ENCODE data around the gene VTN.

VTN gene

GRCh38 chr17:28368306-28368831, 1.7 kb downstream of the VTN start:
- Histone ChIP-seq H3K27me3 (ENCODE audit: low read length) (no peaks in the 10 kb centered on the region), H3K79me2 (ENCODE audit: insufficient read depth, low read length) (no peaks in the 10 kb centered on the region), H3K36me3 (ENCODE audit: low read length) (no peaks in the 10 kb centered on the region), H3K4me2 (ENCODE audit: low read depth, low read length, poor library complexity, severe bottlenecking) (no peak overlapping the region), H3K4me3 (ENCODE audit: insufficient read depth, low read length, poor library complexity, severe bottlenecking) (no peak overlapping the region), H4K20me1 (ENCODE audit: low read depth, low read length) (no peaks in the 10 kb centered on the region), H3F3A (ENCODE audit: insufficient read depth) (peaks cover 14% of the 10 kb centered on the region), H3K9me2 (replicated peaks; ENCODE audit: insufficient read depth, low read length) (no peaks in the 10 kb centered on the region), H3K9me3 (ENCODE audit: insufficient read depth, low read length) (no peaks in the 10 kb centered on the region), H3K9ac (ENCODE audit: low read length) (no peak overlapping the region), H3K27ac (ENCODE audit: low read depth, low read length) (no peak overlapping the region), H2AFZ (ENCODE audit: low read depth, low read length, severe bottlenecking) (no peak overlapping the region)
- TF ChIP-seq, protein P1, sequence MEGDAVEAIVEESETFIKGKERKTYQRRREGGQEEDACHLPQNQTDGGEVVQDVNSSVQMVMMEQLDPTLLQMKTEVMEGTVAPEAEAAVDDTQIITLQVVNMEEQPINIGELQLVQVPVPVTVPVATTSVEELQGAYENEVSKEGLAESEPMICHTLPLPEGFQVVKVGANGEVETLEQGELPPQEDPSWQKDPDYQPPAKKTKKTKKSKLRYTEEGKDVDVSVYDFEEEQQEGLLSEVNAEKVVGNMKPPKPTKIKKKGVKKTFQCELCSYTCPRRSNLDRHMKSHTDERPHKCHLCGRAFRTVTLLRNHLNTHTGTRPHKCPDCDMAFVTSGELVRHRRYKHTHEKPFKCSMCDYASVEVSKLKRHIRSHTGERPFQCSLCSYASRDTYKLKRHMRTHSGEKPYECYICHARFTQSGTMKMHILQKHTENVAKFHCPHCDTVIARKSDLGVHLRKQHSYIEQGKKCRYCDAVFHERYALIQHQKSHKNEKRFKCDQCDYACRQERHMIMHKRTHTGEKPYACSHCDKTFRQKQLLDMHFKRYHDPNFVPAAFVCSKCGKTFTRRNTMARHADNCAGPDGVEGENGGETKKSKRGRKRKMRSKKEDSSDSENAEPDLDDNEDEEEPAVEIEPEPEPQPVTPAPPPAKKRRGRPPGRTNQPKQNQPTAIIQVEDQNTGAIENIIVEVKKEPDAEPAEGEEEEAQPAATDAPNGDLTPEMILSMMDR (IDR thresholded peaks at IDR 0.05; ENCODE audit: insufficient read depth, low read length, poor library complexity, severe bottlenecking): no peak
- no peak for TF ChIP-seq EZH2phosphoT487 (conservative IDR thresholded peaks at IDR 0.05; ENCODE audit: low read length)

GRCh38 chr17:28367641-28368305, 2.3 kb downstream of the VTN start:
- H3K36me3 ChIP-seq (ENCODE audit: low read length): no peaks in the 10 kb centered on the region
- no peaks in the 10 kb centered on the region for H4K20me1 ChIP-seq (ENCODE audit: low read depth, low read length)
- H3K9ac ChIP-seq (ENCODE audit: low read length): no peak overlapping the region
- no peak overlapping the region for H3K4me2 ChIP-seq (ENCODE audit: low read depth, low read length, poor library complexity, severe bottlenecking)
- no peaks in the 10 kb centered on the region for H3K79me2 ChIP-seq (ENCODE audit: insufficient read depth, low read length)
- peaks cover 14% of the 10 kb centered on the region for H3F3A ChIP-seq (ENCODE audit: insufficient read depth)
- no peaks in the 10 kb centered on the region for H3K9me3 ChIP-seq (ENCODE audit: insufficient read depth, low read length)
- H3K4me3 ChIP-seq (ENCODE audit: insufficient read depth, low read length, poor library complexity, severe bottlenecking): no peak overlapping the region
- no peak for TF ChIP-seq EZH2phosphoT487 (conservative IDR thresholded peaks at IDR 0.05; ENCODE audit: low read length)
- TF ChIP-seq, protein P1 (IDR thresholded peaks at IDR 0.05; ENCODE audit: insufficient read depth, low read length, poor library complexity, severe bottlenecking): no peak
- no peak overlapping the region for H3K27ac ChIP-seq (ENCODE audit: low read depth, low read length)
- H3K9me2 ChIP-seq (replicated peaks; ENCODE audit: insufficient read depth, low read length): no peaks in the 10 kb centered on the region
- no peaks in the 10 kb centered on the region for H3K27me3 ChIP-seq (ENCODE audit: low read length)
- H2AFZ ChIP-seq (ENCODE audit: low read depth, low read length, severe bottlenecking): no peak overlapping the region

GRCh38 chr17:28366605-28367004, 3.5 kb downstream of the VTN start:
- Histone ChIP-seq H3K4me3 (ENCODE audit: insufficient read depth, low read length, poor library complexity, severe bottlenecking) (no peak overlapping the region), H4K20me1 (ENCODE audit: low read depth, low read length) (no peaks in the 10 kb centered on the region), H3K27ac (ENCODE audit: low read depth, low read length) (no peak overlapping the region), H3K9ac (ENCODE audit: low read length) (no peak overlapping the region), H3K36me3 (ENCODE audit: low read length) (no peaks in the 10 kb centered on the region), H3F3A (ENCODE audit: insufficient read depth) (peaks cover 11% of the 10 kb centered on the region), H3K4me2 (ENCODE audit: low read depth, low read length, poor library complexity, severe bottlenecking) (no peak overlapping the region), H3K27me3 (ENCODE audit: low read length) (no peaks in the 10 kb centered on the region), H2AFZ (ENCODE audit: low read depth, low read length, severe bottlenecking) (no peak overlapping the region), H3K79me2 (ENCODE audit: insufficient read depth, low read length) (no peaks in the 10 kb centered on the region), H3K9me2 (replicated peaks; ENCODE audit: insufficient read depth, low read length) (no peaks in the 10 kb centered on the region), H3K9me3 (ENCODE audit: insufficient read depth, low read length) (no peaks in the 10 kb centered on the region)
- no peak for TF ChIP-seq EZH2phosphoT487 (conservative IDR thresholded peaks at IDR 0.05; ENCODE audit: low read length)
- TF ChIP-seq, protein P1 (IDR thresholded peaks at IDR 0.05; ENCODE audit: insufficient read depth, low read length, poor library complexity, severe bottlenecking): no peak
